K562 (cell line): ENCODE results near the gene MAPK8IP1. TPM values are rescaled to one million over a fixed set of nuclear protein-coding genes. Genes with fewer than 3 reads are reported as not detected.

Source experiments
- ATAC-seq: fragments of 200-7000 bp; cut with Tn5 transposase; 3 replicates; pipeline ENCODE4 v1.9.1; 2020; ENCODE audit warnings: moderate library complexity
- BruUV-seq: library from RNA; stranded (reverse); fragments of 400-500 nt; replicated peaks from 2 replicates; lab custom pipeline; 2021; lab: Mats Ljungman, UMichigan
- CTCF ChIA-PET: fragments of 300-600 bp; formaldehyde crosslinking; extraction: SDS; loops from one replicate; lab custom pipeline; 2021; ENCODE audit warnings: low intra/inter-chr PET ratio; lab: Yijun Ruan, JAX
- POLR2A ChIA-PET: fragments of 300-600, 350-650 bp; sonication (Branson Sonifier 250); formaldehyde crosslinking; extraction: SDS; loops from one replicate; lab custom pipeline; 2021; ENCODE audit warnings: antibody characterized with exemption, inconsistent platforms; lab: Yijun Ruan, JAX
- DNase-seq, 4 experiments: peaks; one replicate each; pipeline versions ENCODE4 v3.0.0 to v3.0.0-alpha.2; 2011 to 2018; ENCODE audit warnings: low spot score in 3 of 4, mixed read lengths in 3 of 4; ENCODE audit errors: extremely low read depth in 1 of 4
- FAIRE-seq: peaks from 2 replicates; lab custom pipeline; 2011; peaks lifted over from hg19 to GRCh38; lab: Jason Lieb, UNC
- H2AFZ ChIP-seq: 2 replicates; pipeline ENCODE4 v1.6.0; 2011; ENCODE audit warnings: low read depth, low read length, control low read depth, inconsistent platforms
- H3K27ac ChIP-seq: fragments of 200-600 bp; 3 replicates; pipeline ENCODE4 v1.8.0; 2011; ENCODE audit warnings: low read depth, mild to moderate bottlenecking, control low read depth, inconsistent platforms, low read length, moderate library complexity, mixed read lengths; ENCODE audit errors: extremely low read depth
- H3K27me3 ChIP-seq, 2 experiments: fragments of 300-600 bp in 1 of 2; 2 replicates in 1 of 2; 3 replicates in 1 of 2; pipeline versions ENCODE4 v1.6.0 to v1.8.0; 2011; ENCODE audit warnings: inconsistent platforms in 2 of 2, low read length in 2 of 2, mild to moderate bottlenecking in 1 of 2, mixed read lengths in 1 of 2, moderate library complexity in 1 of 2; ENCODE audit not compliant: control insufficient read depth in 2 of 2, insufficient read depth in 2 of 2
- H3K36me3 ChIP-seq: fragments of 300-600 bp; 3 replicates; pipeline ENCODE4 v1.8.0; 2011; ENCODE audit warnings: mild to moderate bottlenecking, low read length, inconsistent platforms; ENCODE audit not compliant: control insufficient read depth, insufficient read depth
- H3K4me1 ChIP-seq, 2 experiments: fragments of 200-600 bp in 1 of 2; replicated peaks in 1 of 2; 2 replicates in 1 of 2; 3 replicates in 1 of 2; pipeline versions ENCODE4 v1.5.1 to v1.8.0; 2011; ENCODE audit warnings: inconsistent platforms in 2 of 2, low read length in 2 of 2, mild to moderate bottlenecking in 1 of 2, mixed read lengths in 1 of 2, moderate library complexity in 1 of 2; ENCODE audit not compliant: control insufficient read depth in 2 of 2, insufficient read depth in 2 of 2
- H3K4me2 ChIP-seq: 2 replicates; pipeline ENCODE4 v1.6.1; 2011; ENCODE audit warnings: low read length, control low read depth, inconsistent platforms, mixed read lengths; ENCODE audit not compliant: insufficient read depth
- H3K4me3 ChIP-seq: fragments of 200-600 bp; sonication (generic), shearing (Covaris generic); 2 replicates; pipeline ENCODE4 v1.5.1; 2016; ENCODE audit warnings: control low read depth, inconsistent platforms
- H3K79me2 ChIP-seq: fragments of 200-600 bp; 3 replicates; pipeline ENCODE4 v1.8.0; 2011; ENCODE audit warnings: low read length, inconsistent platforms; ENCODE audit not compliant: control insufficient read depth, insufficient read depth
- H3K9ac ChIP-seq, 2 experiments: 2 replicates each; pipeline versions ENCODE4 v1.6.0 to v1.6.1; 2011; ENCODE audit warnings: low read depth in 2 of 2, low read length in 2 of 2, control low read depth in 1 of 2, inconsistent platforms in 1 of 2, mild to moderate bottlenecking in 1 of 2, mixed read lengths in 1 of 2; ENCODE audit not compliant: insufficient read depth in 1 of 2
- H3K9me1 ChIP-seq: one replicate; pipeline ENCODE4 v1.6.0; 2011; ENCODE audit warnings: inconsistent platforms, mild to moderate bottlenecking, low read length, moderate library complexity; ENCODE audit not compliant: control insufficient read depth, insufficient read depth
- H3K9me3 ChIP-seq: replicated peaks from 2 replicates; pipeline ENCODE4 v1.5.1; 2011; ENCODE audit warnings: low read depth, low read length, inconsistent platforms; ENCODE audit not compliant: control insufficient read depth, insufficient read depth
- H4K20me1 ChIP-seq: replicated peaks from 2 replicates; pipeline ENCODE4 v1.6.1; 2011; ENCODE audit warnings: low read length, inconsistent platforms, mixed read lengths; ENCODE audit not compliant: control insufficient read depth, insufficient read depth
- FOXJ3 ChIP-seq: sonication (generic); formaldehyde crosslinking; IDR thresholded peaks from 2 replicates; pipeline ENCODE4 v1.4.0; 2020; ENCODE audit warnings: mild to moderate bottlenecking, missing genetic modification reagents
- GABPB2 ChIP-seq: fragments of 250-450 bp; sonication (Bioruptor Pico); conservative IDR thresholded peaks from 2 replicates; pipeline ENCODE4 v1.5.1; 2021; ENCODE audit warnings: mild to moderate bottlenecking
- MYBL2 ChIP-seq, 2 experiments: fragments of 450-650 bp in 1 of 2; sonication (generic) in 1 of 2; formaldehyde crosslinking in 1 of 2; IDR thresholded peaks; 2 replicates each; pipeline versions ENCODE4 v1.6.1 to v1.8.1; 2017 to 2022; ENCODE audit warnings: borderline replicate concordance in 1 of 2, inconsistent platforms in 1 of 2, low read depth in 1 of 2, mild to moderate bottlenecking in 1 of 2, missing genetic modification reagents in 1 of 2, moderate library complexity in 1 of 2
- PHB2 ChIP-seq: fragments of 450-650 bp; IDR thresholded peaks from 2 replicates; pipeline ENCODE4 v1.6.1; 2017; ENCODE audit warnings: low read depth
- WGBS: fragments of 100-300 bp; shearing (Covaris generic); methylation state at CpG from one replicate; pipeline ENCODE4 v1.1.6; 2016; ENCODE audit warnings: low coverage, mixed read lengths; ENCODE audit not compliant: insufficient coverage; ENCODE audit errors: missing lambda C conversion rate; 5-methylcytosine and 5-hydroxymethylcytosine counted together
- in situ Hi-C: fragments of 300-500 bp; cut with MboI; formaldehyde crosslinking; loops from 4 replicates; pipeline ENCODE4 v1.15.0; 2018; ENCODE audit warnings: inconsistent platforms, mixed read lengths
- intact Hi-C: fragments of 100-400 bp; cut with micrococcal nuclease; formaldehyde crosslinking; loops from 2 replicates; pipeline ENCODE4 v1.14.2; 2022
- polyA plus RNA-seq, 8 experiments: library from polyadenylated mRNA; depleted of rRNA in 4 of 8; stranded (reverse) in 5 of 8; unstranded in 3 of 8; fragments of >200 nt; fragmentation: Nextera tagmentation in 2 of 8; fragmentation: Illumina TruSeq in 1 of 8; extraction: Ambion mirVana in 2 of 8; extraction: Trizol in 1 of 8; gene quantifications; 2 replicates each; pipeline versions ENCODE4 v1.2.1 to v1.2.3, GENCODE V29; 2011 to 2014; ENCODE audit warnings: inconsistent platforms in 1 of 8, missing spikeins in 1 of 8
- total RNA-seq, 7 experiments: library from RNA; depleted of rRNA in 6 of 7; stranded (reverse); fragments of >200 nt in 6 of 7; fragmentation: Illumina TruSeq in 2 of 7; extraction: Trizol in 2 of 7; gene quantifications; 2 replicates each; pipeline versions ENCODE4 v1.2.1 to v1.2.3, GENCODE V29; 2011 to 2021; ENCODE audit warnings: low replicate concordance in 1 of 7
- TF ChIP-seq, protein P1 (sequence below): fragments of 250-450 bp; sonication (Bioruptor Pico); IDR thresholded peaks from 2 replicates; pipeline ENCODE4 v1.4.0; 2020; ENCODE audit warnings: mild to moderate bottlenecking

The MAPK8IP1 gene
- total and polyA plus RNA-seq, 9 of the 15 experiments (the other 6 are each of a cell fraction or from before 2014, with no cell fraction given), result 0.13 to 6.9 (median 2.5) TPM

DNA sequence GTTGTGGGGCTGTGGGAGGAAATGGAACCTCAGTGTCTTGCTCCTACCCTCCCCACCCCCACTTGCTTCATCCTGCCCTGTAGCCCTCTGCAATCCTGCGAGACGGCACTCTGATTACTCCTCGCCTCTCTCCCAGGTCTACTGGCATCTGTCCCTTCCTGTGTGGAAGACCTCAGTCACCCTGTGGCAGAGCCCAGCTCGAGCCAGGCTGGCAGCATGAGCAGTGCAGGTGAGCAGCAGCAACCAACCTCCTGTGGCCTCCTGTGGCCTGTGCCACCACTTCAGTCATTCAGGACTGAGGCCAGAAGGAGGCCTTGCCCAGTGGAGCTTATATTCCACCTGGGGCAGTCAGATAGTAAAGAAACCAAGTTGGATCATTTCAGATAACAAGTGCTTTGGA, 14.7 kb upstream of the MAPK8IP1 start:
- intact Hi-C loops, result loop anchor here (10.0 kb wide), 1 partner anchor 74 kb away; no protein-coding TSS in a partner anchor

GRCh38 chr11:45871638-45872037, 13.8 kb upstream of the MAPK8IP1 start:
- POLR2A ChIA-PET, result interaction anchor here (0.9 to 1.0 kb wide), 2 partner anchors 15 to 246 kb away, joined by 4 read pairs; no protein-coding TSS in a partner anchor
- H3K36me3 ChIP-seq, result peaks cover 83% of the 10 kb centered on the region
- in situ Hi-C loops, result no loop called here

More for the DNA sequence above, 14.7 kb upstream of the MAPK8IP1 start:
- ChIA-PET CTCF (no interaction called here), POLR2A (interaction anchor here (0.7 kb wide), 1 partner anchor 10 kb away, joined by 6 read pairs; no protein-coding TSS in a partner anchor)
- Histone ChIP-seq H3K4me3 (no peak overlapping the region), H3K27me3 (no peaks in the 10 kb centered on the region), H3K4me2 (no peak overlapping the region), H4K20me1 (peaks cover 12% of the 10 kb centered on the region; the same call in 1 of the 2 replicates), H3K79me2 (no peaks in the 10 kb centered on the region), H3K4me1 (no peaks in the 10 kb centered on the region), H3K36me3 (peaks cover 84% of the 10 kb centered on the region), H3K9ac (no peak overlapping the region), H3K27ac (no peak overlapping the region), H3K9me3 (no peaks in the 10 kb centered on the region), H3K9me1 (no peaks in the 10 kb centered on the region), H2AFZ (no peak overlapping the region)
- ATAC-seq, result no peak
- 76% methylated on average over 4 of the region's 4 CpGs for WGBS
- DNase-seq, result no peak
- FAIRE-seq, result no peak
- no peak for TF ChIP-seq FOXJ3 (CRISPR knock-in tag)
- BruUV-seq, result no TSS peak
- in situ Hi-C loops, result no loop called here

More at GRCh38 chr11:45871638-45872037, 13.8 kb upstream of the MAPK8IP1 start:
- no peaks in the 10 kb centered on the region for H3K4me1 ChIP-seq
- H3K79me2 ChIP-seq, result no peaks in the 10 kb centered on the region
- no peak for DNase-seq
- no peak for ATAC-seq
- BruUV-seq, result no TSS peak
- H3K9ac ChIP-seq, result no peak overlapping the region
- no peak for FAIRE-seq
- no peak overlapping the region for H2AFZ ChIP-seq
- peaks cover 12% of the 10 kb centered on the region; the same call in 1 of the 2 replicates for H4K20me1 ChIP-seq
- H3K4me3 ChIP-seq, result no peak overlapping the region
- no peaks in the 10 kb centered on the region for H3K9me3 ChIP-seq
- no peak overlapping the region for H3K27ac ChIP-seq
- no peak overlapping the region for H3K4me2 ChIP-seq
- CTCF ChIA-PET, result no interaction called here
- no peaks in the 10 kb centered on the region for H3K27me3 ChIP-seq
- no peak for TF ChIP-seq PHB2
- no peak for TF ChIP-seq GABPB2
- TF ChIP-seq, protein P1, sequence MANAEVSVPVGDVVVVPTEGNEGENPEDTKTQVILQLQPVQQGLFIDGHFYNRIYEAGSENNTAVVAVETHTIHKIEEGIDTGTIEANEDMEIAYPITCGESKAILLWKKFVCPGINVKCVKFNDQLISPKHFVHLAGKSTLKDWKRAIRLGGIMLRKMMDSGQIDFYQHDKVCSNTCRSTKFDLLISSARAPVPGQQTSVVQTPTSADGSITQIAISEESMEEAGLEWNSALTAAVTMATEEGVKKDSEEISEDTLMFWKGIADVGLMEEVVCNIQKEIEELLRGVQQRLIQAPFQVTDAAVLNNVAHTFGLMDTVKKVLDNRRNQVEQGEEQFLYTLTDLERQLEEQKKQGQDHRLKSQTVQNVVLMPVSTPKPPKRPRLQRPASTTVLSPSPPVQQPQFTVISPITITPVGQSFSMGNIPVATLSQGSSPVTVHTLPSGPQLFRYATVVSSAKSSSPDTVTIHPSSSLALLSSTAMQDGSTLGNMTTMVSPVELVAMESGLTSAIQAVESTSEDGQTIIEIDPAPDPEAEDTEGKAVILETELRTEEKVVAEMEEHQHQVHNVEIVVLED, result no peak
- TF ChIP-seq MYBL2 (IDR thresholded peaks at IDR 0.05; ENCODE audit: low read depth), result no peak
- TF ChIP-seq MYBL2 (CRISPR knock-in tag; IDR thresholded peaks at IDR 0.05; ENCODE audit: borderline replicate concordance), result no peak
- TF ChIP-seq, all 486 proteins: peak for 0
- intact Hi-C loops, result loop anchor here (1.0 to 10.0 kb wide), 2 partner anchors 73 to 135 kb away; no protein-coding TSS in a partner anchor
- H3K9me1 ChIP-seq, result no peaks in the 10 kb centered on the region
- WGBS, result 90% methylated on average over 2 of the region's 2 CpGs
